ENCODE results near the gene PTPN7.
"Not testable (repeated sequence)": the region's sequence is repeated elsewhere in the genome, so short reads cannot be mapped to it uniquely, and the experiment has no call there.

PTPN7 gene

DNA sequence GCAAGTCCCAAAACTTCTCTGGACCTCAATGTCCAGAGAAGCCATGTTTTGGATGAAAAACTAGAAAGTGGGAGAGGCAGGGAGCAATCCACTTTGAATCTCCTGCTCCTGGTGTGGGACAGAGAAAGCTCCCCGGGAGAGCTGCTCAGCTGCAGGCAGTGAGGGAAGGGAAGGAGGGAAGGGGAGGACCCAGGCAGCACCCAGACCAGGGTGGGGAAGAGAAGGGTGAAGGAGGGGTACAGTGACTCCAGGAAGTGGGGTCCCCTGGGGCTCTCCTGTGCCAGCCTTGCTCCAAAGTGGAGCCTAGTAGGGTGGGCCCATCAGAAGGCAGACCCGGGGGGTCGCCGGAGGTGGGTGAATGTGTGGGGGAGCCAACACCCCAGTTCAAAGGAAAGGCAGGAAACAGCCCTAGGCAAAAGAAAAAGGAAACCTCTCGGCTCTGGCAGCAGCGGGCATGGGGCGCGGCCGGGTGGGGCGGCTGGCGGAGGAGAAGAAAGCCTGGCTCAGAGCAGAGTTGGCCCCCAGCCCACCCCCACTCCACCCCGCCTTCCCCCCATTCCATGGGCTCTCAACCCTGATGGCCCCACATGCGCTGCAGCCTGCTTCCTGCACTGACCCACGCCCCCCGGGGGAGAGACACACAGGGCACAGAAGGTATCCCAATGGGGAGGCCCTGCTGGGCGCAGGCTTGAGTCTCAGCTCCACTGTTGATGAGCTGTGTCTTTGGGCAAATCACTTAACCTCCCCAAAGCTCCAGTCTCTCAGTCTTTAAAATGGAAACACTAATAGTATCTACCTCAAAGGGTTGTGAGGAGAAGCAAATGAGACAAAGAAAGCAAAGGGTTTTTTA is 38.9 kb upstream of the PTPN7 start:
- H3K27me3 ChIP-seq (ENCODE audit: low read depth, low read length), result peaks cover under 1% of the 10 kb centered on the region
- H3K4me3 ChIP-seq (ENCODE audit: low read depth in 1 of 2, low read length in 2 of 2), result no peak overlapping the region
- no peaks in the 10 kb centered on the region for H3K9me3 ChIP-seq (ENCODE audit: control insufficient read depth in 1 of 2, low read length in 2 of 2)
- H3K36me3 ChIP-seq (ENCODE audit: control insufficient read depth in 1 of 2, insufficient read depth in 2 of 2, low read length in 2 of 2), result no peaks in the 10 kb centered on the region
- H3K4me1 ChIP-seq (ENCODE audit: control insufficient read depth in 1 of 2, insufficient read depth in 2 of 2, low read length in 2 of 2), result peaks cover 0 to 8% of the 10 kb centered on the region in 2 donors
- H3K27ac ChIP-seq (ENCODE audit: low read length), result no peak overlapping the region

GRCh38 chr1:202198366-202198724 is 37.9 kb upstream of the PTPN7 start:
- H3K4me3 ChIP-seq (ENCODE audit: low read depth in 1 of 2, low read length in 2 of 2), result no peak overlapping the region
- H3K36me3 ChIP-seq (ENCODE audit: control insufficient read depth in 1 of 2, insufficient read depth in 2 of 2, low read length in 2 of 2), result no peaks in the 10 kb centered on the region
- H3K27me3 ChIP-seq (ENCODE audit: low read depth, low read length), result peaks cover 6% of the 10 kb centered on the region
- peaks cover 1 to 8% of the 10 kb centered on the region in 2 donors for H3K4me1 ChIP-seq (ENCODE audit: control insufficient read depth in 1 of 2, insufficient read depth in 2 of 2, low read length in 2 of 2)
- no peak overlapping the region for H3K27ac ChIP-seq (ENCODE audit: low read length)
- H3K9me3 ChIP-seq (ENCODE audit: control insufficient read depth in 1 of 2, low read length in 2 of 2), result no peaks in the 10 kb centered on the region

GRCh38 chr1:202197653-202198365 is 37.4 kb upstream of the PTPN7 start:
- Histone ChIP-seq H3K4me3 (ENCODE audit: low read depth in 1 of 2, low read length in 2 of 2) (no peak overlapping the region), H3K9me3 (ENCODE audit: control insufficient read depth in 1 of 2, low read length in 2 of 2) (no peaks in the 10 kb centered on the region), H3K27me3 (ENCODE audit: low read depth, low read length) (peaks cover 10% of the 10 kb centered on the region), H3K27ac (ENCODE audit: low read length) (no peak overlapping the region), H3K4me1 (ENCODE audit: control insufficient read depth in 1 of 2, insufficient read depth in 2 of 2, low read length in 2 of 2) (peaks cover 6 to 8% of the 10 kb centered on the region in 2 donors), H3K36me3 (ENCODE audit: control insufficient read depth in 1 of 2, insufficient read depth in 2 of 2, low read length in 2 of 2) (no peaks in the 10 kb centered on the region)

DNA sequence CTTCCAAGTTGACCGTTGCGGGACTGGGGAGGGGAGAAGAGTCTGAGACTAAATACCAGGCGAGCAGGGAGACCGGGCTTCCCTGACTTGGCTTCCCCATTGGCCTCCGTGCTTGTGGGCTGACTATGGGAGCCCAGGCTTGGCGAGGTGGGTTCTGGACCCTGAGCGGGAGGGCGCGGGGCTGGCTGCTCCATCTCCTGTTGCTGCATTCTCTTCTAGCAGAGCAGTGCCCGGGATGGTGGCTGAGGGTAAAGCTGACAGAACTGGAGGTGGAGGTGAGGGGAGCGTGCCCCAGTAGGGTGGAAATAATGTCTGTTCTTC is 33.9 kb upstream of the PTPN7 start:
- peaks cover 10% of the 10 kb centered on the region for H3K27me3 ChIP-seq (ENCODE audit: low read depth, low read length)
- H3K4me3 ChIP-seq (ENCODE audit: low read depth in 1 of 2, low read length in 2 of 2), result no peak overlapping the region
- H3K27ac ChIP-seq (ENCODE audit: low read length), result no peak overlapping the region
- H3K36me3 ChIP-seq (ENCODE audit: control insufficient read depth in 1 of 2, insufficient read depth in 2 of 2, low read length in 2 of 2), result no peaks in the 10 kb centered on the region
- peaks cover 0 to 9% of the 10 kb centered on the region in 2 donors for H3K4me1 ChIP-seq (ENCODE audit: control insufficient read depth in 1 of 2, insufficient read depth in 2 of 2, low read length in 2 of 2)
- H3K9me3 ChIP-seq (ENCODE audit: control insufficient read depth in 1 of 2, low read length in 2 of 2), result no peaks in the 10 kb centered on the region

GRCh38 chr1:202193614-202194327 is 33.4 kb upstream of the PTPN7 start, which contains the start of gene LGR6:
TSS of gene LGR6 (plus strand) at chr1:202193799. CDS start at chr1:202193990, 191 bp downstream.
- Histone ChIP-seq H3K4me3 (ENCODE audit: low read depth in 1 of 2, low read length in 2 of 2) (peak within 1 kb of the TSS in 1 of 2 donors; percentile 38), H3K4me1 (ENCODE audit: control insufficient read depth in 1 of 2, insufficient read depth in 2 of 2, low read length in 2 of 2) (peaks cover 0 to 9% of the 10 kb centered on the region in 2 donors), H3K27ac (ENCODE audit: low read length) (no peak within 1 kb of the TSS), H3K27me3 (ENCODE audit: low read depth, low read length) (peaks cover 10% of the 10 kb centered on the region), H3K9me3 (ENCODE audit: control insufficient read depth in 1 of 2, low read length in 2 of 2) (no peaks in the 10 kb centered on the region), H3K36me3 (ENCODE audit: control insufficient read depth in 1 of 2, insufficient read depth in 2 of 2, low read length in 2 of 2) (no peaks in the 10 kb centered on the region)

DNA sequence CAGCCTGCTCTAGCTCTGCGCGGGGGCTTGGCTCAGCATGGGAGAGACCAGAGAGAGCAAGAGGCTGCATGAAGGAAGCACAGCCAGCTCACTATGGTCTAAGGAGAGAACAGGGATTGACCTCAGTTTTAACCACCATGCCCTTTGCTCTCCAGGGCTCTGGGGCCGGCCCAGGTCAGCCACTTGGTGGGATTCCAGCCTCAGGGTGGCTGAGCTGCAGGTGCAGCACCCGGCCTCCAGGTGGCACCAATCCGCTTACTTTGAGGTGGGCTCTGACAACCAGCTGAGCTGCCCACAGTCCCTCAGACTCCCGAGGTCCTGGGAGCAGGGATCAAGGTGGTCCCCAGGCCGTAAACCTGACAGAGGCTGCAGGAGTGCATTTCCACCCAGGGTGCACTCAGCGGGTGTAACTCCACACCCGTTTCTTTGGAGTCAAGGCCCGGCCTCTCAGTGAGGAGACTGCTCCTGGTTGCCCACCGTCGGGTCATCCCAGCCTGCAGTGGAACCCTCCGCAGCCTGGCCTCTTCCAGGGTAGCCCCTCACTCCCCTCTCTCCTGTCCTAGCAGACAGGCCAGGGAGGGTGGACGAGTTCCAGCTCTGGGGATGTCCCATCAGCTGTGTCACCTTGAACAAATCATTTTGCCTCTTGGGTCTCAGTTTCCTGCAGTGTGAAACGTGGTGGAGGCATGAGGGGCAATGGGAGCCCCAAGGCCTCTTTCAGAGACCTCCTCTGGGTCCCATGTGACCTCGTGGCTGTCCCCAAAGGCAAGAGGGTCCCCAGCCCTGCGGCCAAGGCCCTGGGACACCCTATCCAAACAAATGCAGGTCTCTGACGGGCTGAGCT is 32.6 kb upstream of the PTPN7 start:
- no peak overlapping the region for H3K27ac ChIP-seq (ENCODE audit: low read length)
- H3K27me3 ChIP-seq (ENCODE audit: low read depth, low read length), result peaks cover 10% of the 10 kb centered on the region
- H3K4me1 ChIP-seq (ENCODE audit: control insufficient read depth in 1 of 2, insufficient read depth in 2 of 2, low read length in 2 of 2), result peaks cover 0 to 9% of the 10 kb centered on the region in 2 donors
- no peaks in the 10 kb centered on the region for H3K9me3 ChIP-seq (ENCODE audit: control insufficient read depth in 1 of 2, low read length in 2 of 2)
- peak overlapping the region in 1 of 2 donors; percentile 38 for H3K4me3 ChIP-seq (ENCODE audit: low read depth in 1 of 2, low read length in 2 of 2)
- no peaks in the 10 kb centered on the region for H3K36me3 ChIP-seq (ENCODE audit: control insufficient read depth in 1 of 2, insufficient read depth in 2 of 2, low read length in 2 of 2)

DNA sequence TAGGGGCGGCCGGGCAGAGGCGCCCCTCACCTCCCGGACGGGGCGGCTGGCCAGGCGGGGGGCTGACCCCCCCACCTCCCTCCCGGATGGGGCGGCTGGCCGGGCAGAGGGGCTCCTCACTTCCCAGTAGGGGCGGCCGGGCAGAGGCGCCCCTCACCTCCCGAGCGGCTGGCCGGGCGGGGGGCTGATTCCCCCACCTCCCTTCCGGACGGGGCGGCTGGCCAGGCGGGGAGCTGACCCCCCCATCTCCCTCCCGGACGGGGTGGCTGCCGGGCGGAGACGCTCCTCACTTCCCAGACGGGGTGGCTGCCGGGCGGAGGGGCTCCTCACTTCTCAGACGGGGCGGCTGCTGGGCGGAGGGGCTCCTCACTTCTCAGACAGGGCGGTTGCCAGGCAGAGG is 31.0 kb upstream of the PTPN7 start:
- H3K4me1 ChIP-seq (ENCODE audit: control insufficient read depth in 1 of 2, insufficient read depth in 2 of 2, low read length in 2 of 2); H3K36me3 ChIP-seq (ENCODE audit: control insufficient read depth in 1 of 2, insufficient read depth in 2 of 2, low read length in 2 of 2); H3K4me3 ChIP-seq (ENCODE audit: low read depth in 1 of 2, low read length in 2 of 2); H3K27ac ChIP-seq (ENCODE audit: low read length); H3K9me3 ChIP-seq (ENCODE audit: control insufficient read depth in 1 of 2, low read length in 2 of 2): not testable (repeated sequence)
- H3K27me3 ChIP-seq (ENCODE audit: low read depth, low read length), result peaks cover 10% of the 10 kb centered on the region

DNA sequence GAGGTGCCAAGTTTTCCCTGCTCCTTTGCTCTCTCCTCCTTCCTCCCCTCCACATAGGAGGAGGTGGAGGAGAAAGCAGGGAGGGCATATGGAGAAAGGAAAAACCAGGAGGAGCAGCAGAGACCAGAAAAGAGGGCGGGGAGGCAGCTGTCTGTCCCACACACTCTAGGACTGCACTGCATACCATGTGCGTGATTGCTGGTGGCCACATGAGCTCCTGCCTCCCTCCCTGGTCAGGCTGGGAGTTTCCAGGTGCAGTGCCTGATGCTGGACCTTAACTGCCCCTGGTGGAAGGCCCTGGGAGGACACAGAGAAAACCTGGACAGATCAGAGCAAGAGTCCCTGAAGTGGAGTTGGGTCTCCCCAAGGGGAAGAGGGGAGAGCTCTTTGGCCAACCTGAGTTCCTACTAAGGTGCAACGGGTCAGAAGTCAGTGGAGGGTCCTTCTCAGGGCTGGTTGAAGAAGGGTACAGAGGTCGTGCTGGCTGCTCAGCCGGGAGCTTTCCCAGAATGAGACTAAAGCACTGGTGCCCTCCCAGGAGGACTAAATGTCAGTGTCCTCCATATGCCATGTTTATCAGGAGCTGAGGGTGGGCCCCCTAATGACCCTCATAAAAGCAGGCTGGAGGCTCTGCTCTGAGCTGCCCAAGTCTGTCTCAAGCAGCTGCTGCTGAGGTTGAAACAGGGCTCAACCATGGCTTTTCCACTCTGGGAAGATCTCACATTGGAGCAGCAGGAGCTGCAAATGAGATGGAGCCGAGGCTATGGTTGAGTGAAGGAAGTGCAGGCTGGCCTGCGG is 29.7 kb upstream of the PTPN7 start:
- Histone ChIP-seq H3K4me3 (ENCODE audit: low read depth in 1 of 2, low read length in 2 of 2) (no peak overlapping the region), H3K27ac (ENCODE audit: low read length) (no peak overlapping the region), H3K4me1 (ENCODE audit: control insufficient read depth in 1 of 2, insufficient read depth in 2 of 2, low read length in 2 of 2) (peaks cover 0 to 9% of the 10 kb centered on the region in 2 donors), H3K9me3 (ENCODE audit: control insufficient read depth in 1 of 2, low read length in 2 of 2) (no peaks in the 10 kb centered on the region), H3K27me3 (ENCODE audit: low read depth, low read length) (peaks cover 10% of the 10 kb centered on the region), H3K36me3 (ENCODE audit: control insufficient read depth in 1 of 2, insufficient read depth in 2 of 2, low read length in 2 of 2) (no peaks in the 10 kb centered on the region)

DNA sequence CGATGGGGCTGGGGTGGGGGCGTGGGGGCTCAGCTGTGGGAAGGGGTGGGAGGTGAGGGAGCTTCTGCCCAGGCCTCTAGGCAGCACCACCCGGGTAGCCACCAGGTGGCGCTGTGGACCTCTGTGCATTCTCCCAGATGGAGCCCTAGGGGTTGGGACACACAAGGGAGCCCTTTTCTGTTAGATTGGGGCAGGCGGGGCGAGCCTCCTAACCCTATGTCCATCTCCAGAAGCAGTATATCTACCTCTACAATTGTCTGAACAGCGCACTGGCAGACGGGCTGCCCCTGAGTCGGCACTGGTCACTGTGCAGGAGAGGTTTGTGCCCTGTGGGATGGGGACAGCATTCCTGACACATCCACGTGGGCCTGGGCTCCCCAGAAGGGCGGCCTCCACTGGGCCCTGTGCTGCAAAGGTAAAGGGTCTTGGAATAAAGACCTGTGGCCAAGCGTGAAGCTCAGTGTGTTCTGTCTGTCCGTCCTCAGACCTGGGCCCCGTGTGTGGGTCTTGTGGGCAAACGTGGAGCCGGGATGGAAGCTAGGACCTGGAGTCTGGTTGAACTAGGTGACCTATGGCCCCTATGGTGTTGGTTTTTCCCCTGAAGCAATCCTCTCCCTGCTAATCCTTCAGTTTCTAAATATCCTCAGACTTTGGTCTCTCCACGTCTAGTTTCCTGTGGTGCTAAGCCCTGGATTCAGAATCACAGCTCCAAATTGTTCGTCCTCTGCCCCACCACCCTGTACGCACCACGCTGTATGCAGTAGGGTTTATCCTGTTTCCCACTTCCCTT is 28.8 kb upstream of the PTPN7 start:
- H3K36me3 ChIP-seq (ENCODE audit: control insufficient read depth in 1 of 2, insufficient read depth in 2 of 2, low read length in 2 of 2), result no peaks in the 10 kb centered on the region
- peaks cover 0 to 9% of the 10 kb centered on the region in 2 donors for H3K4me1 ChIP-seq (ENCODE audit: control insufficient read depth in 1 of 2, insufficient read depth in 2 of 2, low read length in 2 of 2)
- H3K9me3 ChIP-seq (ENCODE audit: control insufficient read depth in 1 of 2, low read length in 2 of 2), result no peaks in the 10 kb centered on the region
- peaks cover 9% of the 10 kb centered on the region for H3K27me3 ChIP-seq (ENCODE audit: low read depth, low read length)
- no peak overlapping the region for H3K27ac ChIP-seq (ENCODE audit: low read length)
- H3K4me3 ChIP-seq (ENCODE audit: low read depth in 1 of 2, low read length in 2 of 2), result no peak overlapping the region
